NCI-H446 (cell line): ENCODE data around the gene SDK1.

Source experiments
- DNase-seq, 2 experiments: peaks; one replicate each; lab custom pipeline; 2025; lab: John Stamatoyannopoulos, UW

Gene SDK1

GRCh38 chr7:3338161-3338560 is 37.1 kb downstream of the SDK1 start:
- DNase-seq: no peak

DNA sequence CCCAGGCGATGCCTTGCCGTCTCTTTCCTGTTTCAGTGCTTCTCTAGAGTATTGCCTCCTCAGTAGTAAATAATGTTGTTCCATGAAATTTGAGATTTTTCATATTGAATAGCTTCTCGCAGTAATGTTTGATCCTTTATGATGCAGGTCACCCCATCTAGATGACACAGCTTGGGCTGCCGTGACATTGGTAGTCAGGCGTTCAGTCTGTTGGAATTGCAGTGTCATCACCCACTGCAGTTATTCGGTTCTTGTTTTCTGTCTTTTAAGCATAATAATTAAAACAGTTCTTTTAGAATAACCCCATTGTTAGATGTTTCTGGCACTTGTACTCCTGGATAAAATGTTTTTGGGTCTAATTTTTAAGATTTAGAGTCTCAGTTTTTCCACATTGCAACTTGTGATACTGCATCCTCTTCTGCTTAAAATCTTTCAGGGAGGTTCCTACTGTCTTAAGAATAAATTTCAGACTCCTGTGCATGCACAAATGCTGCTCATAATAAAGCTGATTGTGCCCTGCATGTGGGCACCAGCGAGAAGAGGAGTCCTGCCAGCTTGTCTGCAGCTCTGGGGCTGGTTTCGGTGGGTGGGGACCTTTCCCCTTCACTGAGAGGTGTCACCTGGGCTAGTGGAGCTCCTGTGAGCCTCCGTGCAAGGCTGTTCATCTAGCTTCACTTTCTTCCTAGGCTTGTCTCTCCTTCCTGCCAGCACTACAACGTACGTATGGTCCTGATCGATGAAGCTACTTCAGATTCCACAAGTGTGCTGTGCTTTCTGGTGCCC is 44.8 kb downstream of the SDK1 start:
- DNase-seq: no peak

DNA sequence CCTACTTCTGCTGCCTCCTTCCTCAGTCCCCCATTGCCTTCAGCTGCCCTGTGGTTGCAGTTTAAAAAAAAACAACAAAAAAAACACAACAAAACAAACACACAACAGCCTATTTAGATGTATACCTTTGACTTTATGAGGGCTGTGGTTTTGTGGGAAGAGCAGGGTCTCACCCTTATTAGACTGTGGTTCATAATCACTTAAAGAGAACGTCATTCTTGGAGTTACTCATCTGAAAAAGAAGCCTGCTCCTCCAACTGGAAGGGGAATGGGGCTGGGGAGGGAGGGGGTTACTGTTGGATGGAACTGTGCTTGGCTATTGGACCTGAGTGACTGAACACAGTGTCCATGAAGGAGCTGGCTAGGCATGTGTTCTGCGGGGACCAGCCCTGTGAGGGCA is 48.1 kb downstream of the SDK1 start:
- DNase-seq: no peak

DNA sequence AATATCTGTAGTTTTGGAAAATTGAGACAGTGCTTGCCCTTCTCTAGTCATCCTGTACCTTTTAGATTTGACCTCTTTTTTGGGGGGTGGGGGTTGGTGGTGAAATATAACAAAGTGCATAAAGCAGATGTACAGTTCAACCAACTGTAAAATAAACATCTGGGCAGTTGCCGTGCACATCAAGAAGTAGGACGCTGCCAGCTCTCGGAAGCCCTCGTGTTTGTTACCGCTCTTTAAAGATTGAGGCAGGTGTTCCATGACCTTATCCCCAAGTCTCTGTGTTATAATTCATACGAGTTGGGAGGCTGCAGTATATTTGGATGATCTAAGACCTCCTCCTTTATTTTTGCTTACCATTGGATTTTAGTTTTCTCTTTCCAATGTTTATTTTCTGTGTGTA is 55.1 kb downstream of the SDK1 start:
- no peak for DNase-seq

GRCh38 chr7:3358991-3359390 is 57.9 kb downstream of the SDK1 start:
- DNase-seq: no peak

DNA sequence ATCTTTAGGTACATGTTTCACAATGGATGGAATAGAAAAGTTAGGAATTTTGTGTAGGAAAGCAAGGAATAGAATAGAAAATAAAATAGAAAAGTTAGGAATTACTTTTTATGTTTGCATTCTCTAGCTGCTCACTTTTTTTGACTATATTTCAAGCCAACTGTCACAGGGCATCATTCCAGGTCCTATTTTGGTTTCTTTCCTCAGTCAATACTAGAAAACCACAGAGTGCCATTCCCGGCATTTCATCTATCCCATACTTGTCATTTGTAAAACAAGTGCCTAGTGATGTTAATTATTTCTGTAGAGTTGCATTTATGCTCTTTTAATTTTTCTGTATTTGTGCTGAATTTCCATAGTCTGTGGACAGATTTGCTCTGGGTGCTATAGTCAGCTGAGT is 66.2 kb downstream of the SDK1 start:
- no peak for DNase-seq

DNA sequence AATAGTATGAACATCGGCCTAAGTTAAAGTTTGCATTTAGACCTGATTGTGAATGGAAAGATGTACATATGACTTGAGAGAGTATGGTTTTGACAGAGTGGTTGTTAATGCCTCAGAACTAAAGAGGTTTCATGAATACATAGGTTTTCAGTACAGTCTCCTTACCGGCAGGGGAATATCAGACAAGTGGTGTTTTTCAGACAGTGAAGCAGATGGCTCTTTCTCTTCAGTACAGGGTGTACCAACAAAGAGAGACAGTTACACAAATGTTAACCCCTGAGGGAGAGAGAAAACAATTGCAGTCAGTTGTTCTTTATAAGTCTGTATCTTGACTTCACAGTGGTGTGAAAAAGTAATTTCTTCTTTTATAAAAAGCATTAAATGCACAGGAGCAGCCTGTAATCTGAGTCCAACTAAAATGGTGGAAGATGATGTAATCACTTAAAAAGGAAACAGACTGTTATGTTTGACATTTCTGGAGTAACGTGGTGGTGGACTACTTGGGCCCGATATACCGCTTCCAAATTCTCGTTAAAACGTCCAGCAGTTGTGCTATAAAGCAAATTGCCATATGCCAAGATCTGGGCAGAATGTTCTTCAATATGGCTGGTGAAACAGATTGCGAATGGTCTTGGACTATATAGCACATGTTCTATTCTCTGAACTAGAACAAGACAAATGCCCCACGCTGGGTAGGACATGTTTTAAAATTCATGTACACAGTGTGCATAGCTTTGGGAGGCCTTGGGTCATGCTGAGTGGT is 69.2 kb downstream of the SDK1 start:
- DNase-seq: no peak

GRCh38 chr7:3370921-3371320 is 69.9 kb downstream of the SDK1 start:
- DNase-seq: no peak

DNA sequence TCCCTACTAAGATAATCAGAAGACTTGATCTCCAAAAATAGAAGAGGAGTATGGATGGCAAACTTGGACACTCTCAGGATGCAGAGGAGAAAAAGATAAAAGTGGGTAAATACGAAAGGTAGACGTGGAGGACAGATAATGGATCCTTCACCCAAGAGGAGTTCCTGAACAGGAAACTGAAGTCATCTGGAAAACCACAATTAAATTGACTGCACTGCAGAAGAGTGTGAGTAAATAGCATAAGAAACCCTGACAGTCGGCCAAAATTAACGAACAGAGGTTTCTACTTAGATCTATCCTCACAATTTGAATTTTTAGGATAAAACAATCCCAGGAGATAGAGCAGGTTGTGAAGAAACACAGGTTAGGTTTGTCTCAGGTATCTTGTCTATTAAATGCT is 70.5 kb downstream of the SDK1 start:
- DNase-seq: no peak

- no peak for DNase-seq
Observed at GRCh38 chr7:3374239-3374638, 73.2 kb downstream of the SDK1 start.

DNA sequence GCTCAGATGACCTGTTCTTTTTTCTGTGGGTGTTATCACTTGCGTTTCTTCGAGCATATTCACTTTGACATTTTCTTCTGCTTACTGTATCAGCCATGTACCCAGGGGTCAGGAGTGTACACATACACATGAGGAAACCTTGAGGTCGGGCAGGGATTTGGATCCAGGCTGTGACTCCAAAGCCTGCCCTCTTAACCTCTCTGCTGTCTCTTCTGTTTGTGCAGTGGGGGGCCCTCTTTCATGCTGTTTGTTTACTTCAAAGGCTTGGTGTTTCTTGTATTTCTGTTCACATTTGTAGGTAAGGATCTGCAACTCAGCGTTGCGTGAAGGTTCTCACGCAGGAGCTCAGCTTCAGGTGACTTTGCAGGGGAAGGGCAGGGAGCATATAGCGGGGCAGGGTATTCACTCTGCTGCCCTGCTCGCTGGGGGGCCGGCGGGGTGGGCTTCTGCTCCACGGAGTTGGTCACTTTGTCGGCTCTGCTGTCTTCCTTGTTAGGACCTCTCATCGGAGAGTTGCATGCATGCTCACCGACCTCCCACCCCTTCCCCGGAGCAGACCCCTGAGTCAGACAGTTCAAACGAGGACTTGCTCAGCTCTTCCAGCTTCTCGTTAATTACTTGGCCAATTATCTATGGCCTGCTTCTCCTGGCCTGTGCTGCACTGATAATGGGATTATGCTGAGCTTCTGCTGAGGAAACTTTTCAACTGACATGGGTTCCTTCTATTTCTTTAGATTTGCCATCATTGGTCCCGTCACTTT is 77.5 kb downstream of the SDK1 start:
- DNase-seq: no peak

DNA sequence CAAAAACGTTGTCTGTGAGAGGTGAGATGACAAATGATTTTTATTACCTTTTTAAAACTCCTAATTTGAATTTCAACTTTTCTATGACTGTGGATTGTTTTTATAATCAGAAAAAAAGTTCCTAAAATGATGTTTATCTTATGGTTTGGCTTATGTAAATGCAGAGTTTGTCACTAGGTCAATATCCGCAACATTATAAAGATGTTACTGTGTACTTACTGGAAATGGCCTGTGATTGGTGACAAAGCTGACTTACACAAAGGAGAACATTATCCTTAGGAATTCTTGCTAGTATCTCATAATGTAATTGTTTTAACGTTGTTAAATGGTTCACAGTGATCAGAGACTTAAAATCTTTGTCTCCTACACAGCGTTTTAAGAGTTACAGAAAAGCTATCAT is 79.0 kb downstream of the SDK1 start:
- no peak for DNase-seq

DNA sequence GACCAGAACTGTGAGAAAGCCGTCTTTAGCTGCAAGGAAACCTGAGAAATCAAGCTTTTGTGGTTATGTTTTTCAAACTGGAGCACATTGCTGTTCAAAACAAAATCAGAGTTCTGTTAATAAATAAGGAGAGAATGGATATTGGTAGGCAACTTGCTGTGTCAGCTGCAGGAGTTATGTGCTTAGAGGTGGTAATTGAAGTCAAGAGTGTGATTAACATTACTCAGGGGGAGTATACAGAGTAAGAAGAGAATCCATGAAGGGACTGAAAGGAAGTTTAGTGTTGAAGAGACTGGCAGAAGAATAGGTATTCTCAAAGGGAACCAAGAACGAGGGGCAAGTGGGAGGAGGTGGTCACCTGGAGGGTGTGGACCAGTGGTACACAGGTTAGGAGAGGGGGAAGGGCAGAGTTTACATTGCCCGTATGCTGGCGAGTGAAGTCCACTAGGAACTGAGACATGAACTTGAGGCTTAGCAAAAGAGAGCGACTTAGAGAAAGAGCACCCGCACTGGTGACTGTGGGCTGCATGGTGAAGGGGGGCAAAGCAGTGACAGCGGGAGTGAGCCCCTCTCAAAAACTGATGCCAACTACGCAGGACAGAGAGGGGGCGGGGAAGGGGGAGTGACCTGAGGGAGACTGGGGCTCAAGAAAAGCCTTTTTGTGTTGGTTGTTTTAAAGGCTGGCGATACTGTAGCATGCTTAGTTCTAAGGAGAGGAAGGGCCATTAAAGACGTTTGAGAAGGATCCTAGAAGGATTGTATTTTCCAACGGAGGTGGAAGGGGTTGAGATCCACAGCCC is 80.0 kb downstream of the SDK1 start:
- DNase-seq: no peak

GRCh38 chr7:3386423-3387190 is 85.6 kb downstream of the SDK1 start:
- no peak for DNase-seq

GRCh38 chr7:3393862-3394261 is 92.8 kb downstream of the SDK1 start:
- DNase-seq: no peak

- no peak for DNase-seq
Observed at GRCh38 chr7:3397324-3397723, 96.3 kb downstream of the SDK1 start.

- no peak for DNase-seq
Observed at GRCh38 chr7:3399858-3400257, 98.8 kb downstream of the SDK1 start.

DNA sequence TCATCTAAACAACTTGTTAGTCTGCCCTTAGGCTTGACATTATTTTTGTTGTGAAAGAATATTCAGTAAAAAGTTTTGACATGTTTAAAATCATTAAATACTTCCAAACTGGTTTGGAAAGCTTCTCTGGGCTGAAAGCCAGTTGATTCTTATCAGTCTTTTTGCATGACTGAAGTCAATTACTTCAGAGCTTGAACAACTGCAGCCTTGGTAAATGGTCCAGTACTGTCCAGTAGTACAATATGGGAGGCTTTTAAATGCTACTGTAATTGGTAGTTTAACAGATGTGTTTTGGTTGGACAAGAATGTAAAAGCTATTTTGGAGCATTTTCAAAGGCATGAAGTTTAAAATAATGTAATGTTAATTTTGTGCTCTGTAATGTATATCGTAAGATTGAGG is 103.4 kb downstream of the SDK1 start:
- no peak for DNase-seq

GRCh38 chr7:3408814-3409595 is 108.0 kb downstream of the SDK1 start:
- no peak for DNase-seq

DNA sequence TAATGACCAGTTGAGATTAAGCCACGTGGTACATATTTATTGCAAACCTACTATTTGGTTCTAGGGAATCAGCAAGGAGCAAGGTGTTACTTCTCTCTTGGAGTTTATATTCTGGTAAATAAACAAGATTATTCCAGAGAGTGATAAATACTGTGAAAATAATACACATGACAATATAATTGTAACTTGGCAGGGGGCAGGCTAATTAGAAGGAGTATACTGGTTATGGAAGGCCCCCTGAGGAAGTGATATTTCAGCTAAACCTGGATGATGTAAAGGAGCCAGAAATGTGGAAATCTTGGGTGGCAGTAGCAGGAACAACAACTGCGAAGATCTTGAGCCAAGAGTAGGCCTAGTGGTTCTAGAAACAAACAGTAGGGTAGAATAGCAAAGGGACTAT is 111.8 kb downstream of the SDK1 start:
- DNase-seq: no peak
